SK-N-SH treated with all-trans-retinoic acid at 6 μM for 48 hours (cell line): Measurements from ENCODE around the gene IL18R1.

Source experiments
- ARNTL ChIP-seq: fragments of 450-650 bp; formaldehyde crosslinking; IDR thresholded peaks from 2 replicates; pipeline ENCODE4 v1.5.0; 2020; ENCODE audit warnings: low read depth, mild to moderate bottlenecking, moderate library complexity, borderline replicate concordance
- PPARA ChIP-seq: fragments of 250-450 bp; sonication (Bioruptor Pico); IDR thresholded peaks from 2 replicates; pipeline ENCODE4 v1.5.0; 2020; ENCODE audit warnings: mild to moderate bottlenecking, borderline replicate concordance
- TCF4 ChIP-seq: fragments of 250-450 bp; sonication (Bioruptor Pico); IDR thresholded peaks from 2 replicates; pipeline ENCODE4 v1.8.0; 2021; ENCODE audit warnings: mild to moderate bottlenecking, moderate library complexity, borderline replicate concordance
- ZNF70 ChIP-seq: fragments of 450-650 bp; formaldehyde crosslinking; IDR thresholded peaks from 2 replicates; pipeline ENCODE4 v1.5.0; 2020; ENCODE audit warnings: mild to moderate bottlenecking, moderate library complexity
- TF ChIP-seq, protein P1 (sequence below): fragments of 250-450 bp; sonication (Bioruptor Pico); IDR thresholded peaks from 2 replicates; pipeline ENCODE4 v1.8.0; 2020; ENCODE audit warnings: mild to moderate bottlenecking, moderate library complexity, borderline replicate concordance

GRCh38 chr2:102313471-102313870, 42.1 kb upstream of the IL18R1 start:
- TF ChIP-seq, protein P1, sequence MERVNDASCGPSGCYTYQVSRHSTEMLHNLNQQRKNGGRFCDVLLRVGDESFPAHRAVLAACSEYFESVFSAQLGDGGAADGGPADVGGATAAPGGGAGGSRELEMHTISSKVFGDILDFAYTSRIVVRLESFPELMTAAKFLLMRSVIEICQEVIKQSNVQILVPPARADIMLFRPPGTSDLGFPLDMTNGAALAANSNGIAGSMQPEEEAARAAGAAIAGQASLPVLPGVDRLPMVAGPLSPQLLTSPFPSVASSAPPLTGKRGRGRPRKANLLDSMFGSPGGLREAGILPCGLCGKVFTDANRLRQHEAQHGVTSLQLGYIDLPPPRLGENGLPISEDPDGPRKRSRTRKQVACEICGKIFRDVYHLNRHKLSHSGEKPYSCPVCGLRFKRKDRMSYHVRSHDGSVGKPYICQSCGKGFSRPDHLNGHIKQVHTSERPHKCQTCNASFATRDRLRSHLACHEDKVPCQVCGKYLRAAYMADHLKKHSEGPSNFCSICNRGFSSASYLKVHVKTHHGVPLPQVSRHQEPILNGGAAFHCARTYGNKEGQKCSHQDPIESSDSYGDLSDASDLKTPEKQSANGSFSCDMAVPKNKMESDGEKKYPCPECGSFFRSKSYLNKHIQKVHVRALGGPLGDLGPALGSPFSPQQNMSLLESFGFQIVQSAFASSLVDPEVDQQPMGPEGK, result no peak
- TF ChIP-seq PPARA (CRISPR knock-in tag), result no peak
- no peak for TF ChIP-seq ZNF70 (CRISPR knock-in tag)
- TF ChIP-seq TCF4 (CRISPR knock-in tag), result no peak
- no peak for TF ChIP-seq ARNTL (CRISPR knock-in tag)
